ENCODE measurements around the gene MRPS18B. TPM values are rescaled to one million over a fixed set of nuclear protein-coding genes. Genes with fewer than 3 reads are reported as not detected.
A peak's percentile ranks its signal among the peaks of the same experiment; 100 is the strongest.

Gene MRPS18B
- total RNA-seq = 100 to 1,000 TPM in 6 of 9 donors, 10 to 100 TPM in 3; 84.2 to 160 (median 122) TPM
- polyA plus RNA-seq = 100 to 1,000 TPM; 102 to 219 TPM
- long read RNA-seq, donor 1, transcript MRPS18B-206 (7 exons, 1,532 nt) = major isoform, 122 of 166 reads
- long read RNA-seq, donor 1, partial matches to known transcripts = 40 of 166 reads
- long read RNA-seq, donor 1, other reads (novel, unspliced or antisense) = 4 of 166 reads
- long read RNA-seq, donor 2, transcript MRPS18B-206 (7 exons, 1,532 nt) = major isoform, 285 of 306 reads
- long read RNA-seq, donor 2, partial matches to known transcripts = 10 of 306 reads
- long read RNA-seq, donor 2, other reads (novel, unspliced or antisense) = 10 of 306 reads
- long read RNA-seq, donor 3, transcript MRPS18B-206 (7 exons, 1,532 nt) = major isoform, 67 of 87 reads
- long read RNA-seq, donor 3, partial matches to known transcripts = 0 of 87 reads
- long read RNA-seq, donor 3, other reads (novel, unspliced or antisense) = 20 of 87 reads

DNA sequence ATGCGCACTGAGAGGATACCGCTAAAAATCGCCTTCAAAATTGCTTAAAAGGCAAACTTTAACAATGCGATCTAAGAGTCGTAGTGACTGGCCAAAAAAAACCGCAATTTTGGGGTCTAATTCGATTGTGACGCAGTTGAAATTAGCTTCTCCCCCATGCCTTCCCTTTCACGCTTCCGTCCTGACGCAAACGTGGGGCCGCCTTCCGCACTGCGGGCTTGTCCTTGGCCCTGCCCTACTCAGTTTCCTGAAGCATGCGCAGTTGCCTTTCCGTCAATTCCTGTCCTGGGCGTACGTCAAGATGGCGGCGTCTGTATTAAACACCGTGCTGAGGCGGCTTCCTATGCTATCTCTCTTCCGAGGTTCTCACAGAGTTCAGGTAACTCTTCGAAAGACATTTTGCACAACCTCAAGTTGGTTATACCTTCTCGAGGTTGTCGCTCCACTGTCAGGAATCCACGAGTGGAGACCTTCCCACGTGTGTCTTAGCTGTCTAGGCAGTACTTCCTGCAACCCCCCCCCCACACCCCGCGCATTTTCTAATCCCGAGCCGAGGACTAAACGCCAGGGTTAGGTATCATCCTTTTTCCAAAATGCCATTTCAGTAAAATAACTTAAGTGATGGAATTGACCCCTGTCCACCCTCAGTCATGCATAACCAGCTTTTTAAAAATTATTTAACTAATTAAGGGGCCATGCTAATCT, at the start of gene MRPS18B:
MRPS18B (plus strand) TSS at position 276 of the 705 bp plus-strand sequence; CDS start at position 302, 26 bp downstream.
- intact Hi-C loops (cut with DNase I) = loop anchor here in 8 of 10 donors (1.0 to 5.0 kb wide), 7 partner anchors 47 to 125 kb away; partner anchors contain the start of genes TUBB (in 7 of the 8), GNL1 (in 2 of the 8), PRR3 (in 2 of the 8) and ABCF1 (in 1 of the 8)
- Histone ChIP-seq H3K27ac (peak within 1 kb of the TSS; percentile 94 to 99 (median 97)), H3K27me3 (no peaks in the 10 kb centered on the region), H3K4me1 (peaks cover 0 to 35% (median 31%) of the 10 kb centered on the region in 12 donors), H3K4me3 (peak within 1 kb of the TSS; percentile 57 to 92 (median 78)), H3K36me3 (peaks cover 0 to 61% (median 50%) of the 10 kb centered on the region in 9 donors), H3K9me3 (no peaks in the 10 kb centered on the region)
- 0 to 2% (median 0%) methylated on average over 34 of the region's 34 CpGs for WGBS, 4 donors
- peak; percentile 98 to 99 (median 99) for DNase-seq
- peak; percentile 85 to 94 (median 92) for ATAC-seq
- TF ChIP-seq, protein P1, sequence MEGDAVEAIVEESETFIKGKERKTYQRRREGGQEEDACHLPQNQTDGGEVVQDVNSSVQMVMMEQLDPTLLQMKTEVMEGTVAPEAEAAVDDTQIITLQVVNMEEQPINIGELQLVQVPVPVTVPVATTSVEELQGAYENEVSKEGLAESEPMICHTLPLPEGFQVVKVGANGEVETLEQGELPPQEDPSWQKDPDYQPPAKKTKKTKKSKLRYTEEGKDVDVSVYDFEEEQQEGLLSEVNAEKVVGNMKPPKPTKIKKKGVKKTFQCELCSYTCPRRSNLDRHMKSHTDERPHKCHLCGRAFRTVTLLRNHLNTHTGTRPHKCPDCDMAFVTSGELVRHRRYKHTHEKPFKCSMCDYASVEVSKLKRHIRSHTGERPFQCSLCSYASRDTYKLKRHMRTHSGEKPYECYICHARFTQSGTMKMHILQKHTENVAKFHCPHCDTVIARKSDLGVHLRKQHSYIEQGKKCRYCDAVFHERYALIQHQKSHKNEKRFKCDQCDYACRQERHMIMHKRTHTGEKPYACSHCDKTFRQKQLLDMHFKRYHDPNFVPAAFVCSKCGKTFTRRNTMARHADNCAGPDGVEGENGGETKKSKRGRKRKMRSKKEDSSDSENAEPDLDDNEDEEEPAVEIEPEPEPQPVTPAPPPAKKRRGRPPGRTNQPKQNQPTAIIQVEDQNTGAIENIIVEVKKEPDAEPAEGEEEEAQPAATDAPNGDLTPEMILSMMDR (IDR thresholded peaks at IDR 0.05) = no peak
- TF ChIP-seq POLR2A (IDR thresholded peaks at IDR 0.05) = peak in 1 of 2 donors; percentile 58

DNA sequence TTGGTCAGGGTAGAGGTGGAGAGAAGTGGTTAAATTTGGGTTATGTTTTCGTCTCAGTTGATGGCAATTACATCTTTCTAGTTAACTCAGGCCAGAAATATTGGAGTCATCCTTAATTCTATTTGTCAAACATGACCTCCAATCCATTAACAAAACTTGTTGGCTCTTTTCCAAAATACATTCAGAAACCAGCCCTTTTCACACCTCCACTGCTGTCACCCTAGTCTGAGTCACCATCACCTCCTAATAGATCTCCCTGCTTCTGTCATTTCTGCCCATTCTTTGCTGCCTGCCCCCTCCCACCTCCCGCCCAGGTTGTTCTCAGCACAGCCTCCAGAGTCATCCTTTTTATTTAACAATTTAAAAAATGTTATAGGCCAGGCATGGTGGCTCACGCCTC, 49.4 kb upstream of the MRPS18B start:
- WGBS, 4 donors = 63 to 84% (median 64%) methylated on average over 3 of the region's 3 CpGs
- no peak for DNase-seq
- Histone ChIP-seq H3K27me3 (no peaks in the 10 kb centered on the region), H3K4me1 (peaks cover 0 to 27% (median 24%) of the 10 kb centered on the region in 12 donors), H3K27ac (no peak overlapping the region), H3K4me3 (no peak overlapping the region), H3K36me3 (peaks cover 0 to 8% (median 5%) of the 10 kb centered on the region in 9 donors), H3K9me3 (no peaks in the 10 kb centered on the region)
- TF ChIP-seq, protein P1 (IDR thresholded peaks at IDR 0.05) = no peak
- no peak for TF ChIP-seq POLR2A (IDR thresholded peaks at IDR 0.05)
- intact Hi-C loops (cut with DNase I) = no loop called here
- ATAC-seq = no peak

DNA sequence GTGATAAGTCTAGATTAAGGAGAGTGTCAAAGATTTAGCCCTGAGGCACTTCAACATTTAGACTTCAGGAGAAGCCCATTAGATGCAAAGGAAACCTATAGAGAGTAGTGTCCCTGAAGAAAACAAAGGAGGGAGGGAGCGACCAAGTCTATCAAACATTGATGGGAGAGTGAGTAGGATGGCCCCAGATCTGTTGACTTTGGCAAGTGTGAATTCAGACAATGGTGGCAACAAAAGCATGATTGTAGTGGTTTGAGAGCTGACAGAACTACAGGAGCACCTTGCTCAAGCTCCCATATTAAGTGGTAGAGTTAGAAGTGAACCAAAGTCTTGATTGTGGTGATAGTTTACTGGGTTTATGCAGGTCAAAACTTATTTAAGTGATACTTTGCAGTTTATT, 47.4 kb upstream of the MRPS18B start:
- intact Hi-C loops (cut with DNase I) = loop anchor here in 3 of 10 donors (2.0 kb wide), 2 partner anchors 13 to 47 kb away; partner anchors contain the start of genes GNL1 (in 2 of the 3), PRR3 (in 2 of the 3), MRPS18B (in 1 of the 3) and PPP1R10 (in 1 of the 3)
- DNase-seq (no peak), ATAC-seq (no peak)

More for the DNA sequence above, 47.4 kb upstream of the MRPS18B start:
- no peaks in the 10 kb centered on the region for H3K9me3 ChIP-seq
- 70 to 82% (median 81%) methylated on average over 1 of the region's 1 CpG for WGBS, 4 donors
- TF ChIP-seq, protein P1 (IDR thresholded peaks at IDR 0.05) = no peak
- TF ChIP-seq POLR2A (IDR thresholded peaks at IDR 0.05) = no peak
- H3K4me3 ChIP-seq = peak overlapping the region; percentile 43 to 95 (median 73)
- no peaks in the 10 kb centered on the region for H3K27me3 ChIP-seq
- H3K27ac ChIP-seq = peak overlapping the region in 10 of 12 donors; percentile 80 to 97 (median 88)
- peaks cover 0 to 14% (median 3%) of the 10 kb centered on the region in 9 donors for H3K36me3 ChIP-seq
- H3K4me1 ChIP-seq = peaks cover 0 to 40% (median 28%) of the 10 kb centered on the region in 12 donors
